ENCODE results near the gene LARGE1. TPM values are rescaled to one million over a fixed set of nuclear protein-coding genes. Genes with fewer than 3 reads are reported as not detected.

The LARGE1 gene
- total and polyA plus RNA-seq, 2 donors (not counting 1 experiment from before 2014, with no cell fraction given), result 14.1 to 19.2 TPM

GRCh38 chr22:33887173-33887572 is 33.1 kb downstream of the LARGE1 start:
- H3K4me3 ChIP-seq (replicated peaks in 1 of 4; ENCODE audit: control extremely low read depth in 1 of 4, insufficient read depth in 1 of 4, low read depth in 3 of 4, low read length in 4 of 4), result no peak overlapping the region
- H3K9me3 ChIP-seq (ENCODE audit: control insufficient read depth, insufficient read depth, low read depth, low read length), result no peaks in the 10 kb centered on the region
- no peak overlapping the region for H3K27ac ChIP-seq (ENCODE audit: insufficient read depth, low read length)
- no peaks in the 10 kb centered on the region for H3K4me1 ChIP-seq (ENCODE audit: control insufficient read depth, extremely low read depth, insufficient read depth, low read length)
- TF ChIP-seq CTCF (conservative IDR thresholded peaks at IDR 0.05 in 1 of 2, IDR thresholded peaks at IDR 0.05 in 1 of 2; ENCODE audit: low read depth in 1 of 2, low read length in 2 of 2) (no peak), EZH2 (IDR thresholded peaks at IDR 0.05; ENCODE audit: low read length, missing control alignments) (no peak)
- no peaks in the 10 kb centered on the region for H3K27me3 ChIP-seq (ENCODE audit: control insufficient read depth, insufficient read depth, low read length)
- no peaks in the 10 kb centered on the region for H3K36me3 ChIP-seq (ENCODE audit: control insufficient read depth, insufficient read depth, low read length)
- no peak overlapping the region for H2AFZ ChIP-seq (ENCODE audit: low read length)
- no peak overlapping the region for H3K4me2 ChIP-seq (ENCODE audit: extremely low read depth, insufficient read depth, low read length)
- H3K9ac ChIP-seq (ENCODE audit: insufficient read depth, low read length), result no peak overlapping the region
- no peaks in the 10 kb centered on the region for H3K79me2 ChIP-seq (ENCODE audit: control insufficient read depth, insufficient read depth, low read length)
- no peak for DNase-seq (ENCODE audit: low read depth in 2 of 2)
- H4K20me1 ChIP-seq (ENCODE audit: control insufficient read depth, extremely low read depth, insufficient read depth, low read length), result no peaks in the 10 kb centered on the region

GRCh38 chr22:33886696-33887095 is 33.6 kb downstream of the LARGE1 start:
- H3K9me3 ChIP-seq (ENCODE audit: control insufficient read depth, insufficient read depth, low read depth, low read length), result no peaks in the 10 kb centered on the region
- no peak overlapping the region for H3K4me2 ChIP-seq (ENCODE audit: extremely low read depth, insufficient read depth, low read length)
- no peak overlapping the region for H3K27ac ChIP-seq (ENCODE audit: insufficient read depth, low read length)
- no peaks in the 10 kb centered on the region for H4K20me1 ChIP-seq (ENCODE audit: control insufficient read depth, extremely low read depth, insufficient read depth, low read length)
- no peaks in the 10 kb centered on the region for H3K79me2 ChIP-seq (ENCODE audit: control insufficient read depth, insufficient read depth, low read length)
- no peak for DNase-seq (ENCODE audit: low read depth in 2 of 2)
- H3K9ac ChIP-seq (ENCODE audit: insufficient read depth, low read length), result no peak overlapping the region
- TF ChIP-seq EZH2 (IDR thresholded peaks at IDR 0.05; ENCODE audit: low read length, missing control alignments) (no peak), CTCF (conservative IDR thresholded peaks at IDR 0.05 in 1 of 2, IDR thresholded peaks at IDR 0.05 in 1 of 2; ENCODE audit: low read depth in 1 of 2, low read length in 2 of 2) (no peak)
- H3K4me1 ChIP-seq (ENCODE audit: control insufficient read depth, extremely low read depth, insufficient read depth, low read length), result no peaks in the 10 kb centered on the region
- no peaks in the 10 kb centered on the region for H3K27me3 ChIP-seq (ENCODE audit: control insufficient read depth, insufficient read depth, low read length)
- H3K36me3 ChIP-seq (ENCODE audit: control insufficient read depth, insufficient read depth, low read length), result no peaks in the 10 kb centered on the region
- H2AFZ ChIP-seq (ENCODE audit: low read length), result no peak overlapping the region
- H3K4me3 ChIP-seq (replicated peaks in 1 of 4; ENCODE audit: control extremely low read depth in 1 of 4, insufficient read depth in 1 of 4, low read depth in 3 of 4, low read length in 4 of 4), result no peak overlapping the region

GRCh38 chr22:33884829-33885228 is 35.4 kb downstream of the LARGE1 start:
- Histone ChIP-seq H3K4me1 (ENCODE audit: control insufficient read depth, extremely low read depth, insufficient read depth, low read length) (no peaks in the 10 kb centered on the region), H3K36me3 (ENCODE audit: control insufficient read depth, insufficient read depth, low read length) (no peaks in the 10 kb centered on the region), H3K4me3 (replicated peaks in 1 of 4; ENCODE audit: control extremely low read depth in 1 of 4, insufficient read depth in 1 of 4, low read depth in 3 of 4, low read length in 4 of 4) (no peak overlapping the region), H3K79me2 (ENCODE audit: control insufficient read depth, insufficient read depth, low read length) (no peaks in the 10 kb centered on the region), H3K4me2 (ENCODE audit: extremely low read depth, insufficient read depth, low read length) (no peak overlapping the region), H3K27ac (ENCODE audit: insufficient read depth, low read length) (no peak overlapping the region), H3K27me3 (ENCODE audit: control insufficient read depth, insufficient read depth, low read length) (no peaks in the 10 kb centered on the region), H3K9me3 (ENCODE audit: control insufficient read depth, insufficient read depth, low read depth, low read length) (no peaks in the 10 kb centered on the region), H2AFZ (ENCODE audit: low read length) (no peak overlapping the region), H4K20me1 (ENCODE audit: control insufficient read depth, extremely low read depth, insufficient read depth, low read length) (no peaks in the 10 kb centered on the region), H3K9ac (ENCODE audit: insufficient read depth, low read length) (no peak overlapping the region)
- TF ChIP-seq EZH2 (IDR thresholded peaks at IDR 0.05; ENCODE audit: low read length, missing control alignments) (no peak), CTCF (conservative IDR thresholded peaks at IDR 0.05 in 1 of 2, IDR thresholded peaks at IDR 0.05 in 1 of 2; ENCODE audit: low read depth in 1 of 2, low read length in 2 of 2) (no peak)
- DNase-seq (ENCODE audit: low read depth in 2 of 2), result no peak

Data from fibroblast of lung (primary cell).